Keratinocyte (primary cell): ENCODE measurements around the gene UBC.

Source experiments
- EZH2 ChIP-seq: IDR thresholded peaks from one replicate; pipeline ENCODE4 v1.6.1; 2012; ENCODE audit warnings: inconsistent platforms, mild to moderate bottlenecking, low read length, moderate library complexity
- TF ChIP-seq, protein P1 (sequence below), 3 experiments: IDR thresholded peaks in 1 of 3; conservative IDR thresholded peaks in 1 of 3; optimal IDR thresholded peaks in 1 of 3; 2 replicates in 2 of 3; 3 replicates in 1 of 3; pipeline versions ENCODE3 to v1.5.1; 2011; ENCODE audit warnings: low read length in 3 of 3, mild to moderate bottlenecking in 3 of 3, moderate library complexity in 2 of 3, control low read depth in 1 of 3, inconsistent platforms in 1 of 3; ENCODE audit not compliant: insufficient read depth in 2 of 3; ENCODE audit errors: extremely low read depth in 1 of 3

DNA sequence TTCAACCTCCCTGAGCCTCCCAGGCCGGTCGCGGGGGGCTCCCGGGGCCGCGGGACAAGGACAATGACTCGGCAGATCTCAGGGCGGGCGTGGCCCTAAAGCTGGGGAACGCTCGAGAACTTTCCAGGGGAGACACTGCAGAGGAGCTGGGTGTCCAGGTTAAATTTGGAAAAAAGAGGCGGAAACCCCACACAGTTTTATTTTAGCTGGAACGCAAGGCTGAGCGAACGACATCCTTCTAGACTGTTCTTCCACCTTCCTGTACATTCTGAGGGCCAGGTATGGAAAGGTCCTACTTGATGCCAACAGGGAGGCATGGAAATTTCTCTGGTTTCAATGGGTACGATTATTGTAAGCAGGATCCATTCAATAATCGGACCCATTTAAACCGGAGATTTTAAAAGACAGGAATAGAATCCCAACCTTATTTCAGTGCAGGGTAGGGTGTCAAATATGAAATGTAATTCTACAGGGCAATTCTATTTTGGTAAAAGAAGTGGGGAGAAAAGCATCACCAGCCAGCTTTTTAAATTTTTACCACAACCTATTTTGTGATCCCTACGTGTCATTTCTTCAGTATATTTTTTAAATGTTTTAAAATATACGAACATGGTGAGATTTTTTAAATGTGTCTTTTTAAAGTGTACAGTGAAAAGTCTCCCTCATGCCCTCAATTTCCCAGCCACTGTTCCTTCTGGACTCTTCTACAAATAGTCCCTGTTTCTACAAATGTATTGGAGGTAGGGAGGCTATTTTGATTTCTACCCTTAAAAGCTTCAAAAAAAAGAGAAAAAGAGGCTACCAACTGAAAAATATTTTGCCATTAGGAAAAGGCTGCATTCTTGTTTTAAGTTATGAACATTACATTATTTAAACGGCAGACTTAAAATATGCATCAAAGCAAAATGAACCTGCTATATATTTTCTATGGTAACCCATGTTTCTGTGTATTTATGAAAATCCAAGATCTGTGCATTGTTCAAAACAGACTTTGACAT is 1.1 kb upstream of the UBC start:
- TF ChIP-seq, protein P1, sequence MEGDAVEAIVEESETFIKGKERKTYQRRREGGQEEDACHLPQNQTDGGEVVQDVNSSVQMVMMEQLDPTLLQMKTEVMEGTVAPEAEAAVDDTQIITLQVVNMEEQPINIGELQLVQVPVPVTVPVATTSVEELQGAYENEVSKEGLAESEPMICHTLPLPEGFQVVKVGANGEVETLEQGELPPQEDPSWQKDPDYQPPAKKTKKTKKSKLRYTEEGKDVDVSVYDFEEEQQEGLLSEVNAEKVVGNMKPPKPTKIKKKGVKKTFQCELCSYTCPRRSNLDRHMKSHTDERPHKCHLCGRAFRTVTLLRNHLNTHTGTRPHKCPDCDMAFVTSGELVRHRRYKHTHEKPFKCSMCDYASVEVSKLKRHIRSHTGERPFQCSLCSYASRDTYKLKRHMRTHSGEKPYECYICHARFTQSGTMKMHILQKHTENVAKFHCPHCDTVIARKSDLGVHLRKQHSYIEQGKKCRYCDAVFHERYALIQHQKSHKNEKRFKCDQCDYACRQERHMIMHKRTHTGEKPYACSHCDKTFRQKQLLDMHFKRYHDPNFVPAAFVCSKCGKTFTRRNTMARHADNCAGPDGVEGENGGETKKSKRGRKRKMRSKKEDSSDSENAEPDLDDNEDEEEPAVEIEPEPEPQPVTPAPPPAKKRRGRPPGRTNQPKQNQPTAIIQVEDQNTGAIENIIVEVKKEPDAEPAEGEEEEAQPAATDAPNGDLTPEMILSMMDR (optimal IDR thresholded peaks at IDR 0.05 in 1 of 3, IDR thresholded peaks at IDR 0.05 in 1 of 3, conservative IDR thresholded peaks at IDR 0.05 in 1 of 3; ENCODE audit: extremely low read depth in 1 of 3, insufficient read depth in 2 of 3, low read length in 3 of 3): no peak
- TF ChIP-seq EZH2: no peak
